CD4-positive, alpha-beta T cell treated with Interleukin-6 at 100 ng/mL for 8 hours (primary cell): Measurements from ENCODE around the gene INPP5B.
"Not testable (repeated sequence)": the region's sequence is repeated elsewhere in the genome, so short reads cannot be mapped to it uniquely, and the experiment has no call there.

Experiments used
- DNase-seq: peaks from one replicate; pipeline ENCODE4 v3.0.0-alpha.2; 2020; ENCODE audit warnings: mixed read lengths, low spot score

INPP5B gene

GRCh38 chr1:37910886-37911285 lies 36.0 kb downstream of the INPP5B start:
- DNase-seq = not testable (repeated sequence)

GRCh38 chr1:37908531-37908930 lies 38.3 kb downstream of the INPP5B start:
- DNase-seq = not testable (repeated sequence)

GRCh38 chr1:37907416-37908125 lies 39.3 kb downstream of the INPP5B start:
- not testable (repeated sequence) for DNase-seq

GRCh38 chr1:37906591-37906990 lies 40.3 kb downstream of the INPP5B start:
- not testable (repeated sequence) for DNase-seq

GRCh38 chr1:37905727-37906126 lies 41.1 kb downstream of the INPP5B start:
- DNase-seq = no peak

- DNase-seq = not testable (repeated sequence)
Measured at GRCh38 chr1:37903921-37904320, 42.9 kb downstream of the INPP5B start.

GRCh38 chr1:37902983-37903382 lies 43.9 kb downstream of the INPP5B start:
- no peak for DNase-seq

- DNase-seq = no peak
Measured at GRCh38 chr1:37901893-37902225, 45.0 kb downstream of the INPP5B start.

GRCh38 chr1:37901191-37901892 lies 45.5 kb downstream of the INPP5B start:
- no peak for DNase-seq

GRCh38 chr1:37897563-37897962 lies 49.3 kb downstream of the INPP5B start:
- DNase-seq = not testable (repeated sequence)

- DNase-seq = no peak
Measured at GRCh38 chr1:37893673-37894072, 53.2 kb downstream of the INPP5B start.

GRCh38 chr1:37892151-37893047 lies 54.5 kb downstream of the INPP5B start:
- no peak for DNase-seq

- peak; percentile 37 for DNase-seq
Measured at GRCh38 chr1:37890378-37891014, 56.4 kb downstream of the INPP5B start.

GRCh38 chr1:37888022-37888700 lies 58.7 kb downstream of the INPP5B start:
- DNase-seq = no peak

- no peak for DNase-seq
Measured at GRCh38 chr1:37884145-37884544, 62.7 kb downstream of the INPP5B start.

- no peak for DNase-seq
Measured at GRCh38 chr1:37883671-37884070, 63.2 kb downstream of the INPP5B start.

GRCh38 chr1:37879865-37880264 lies 67.0 kb downstream of the INPP5B start:
- no peak for DNase-seq

- DNase-seq = no peak
Measured at GRCh38 chr1:37878071-37878470, 68.8 kb downstream of the INPP5B start.

- no peak for DNase-seq
Measured at GRCh38 chr1:37875833-37876232, 71.0 kb downstream of the INPP5B start.

- no peak for DNase-seq
Measured at GRCh38 chr1:37872692-37873091, 74.2 kb downstream of the INPP5B start.

- DNase-seq = no peak
Measured at GRCh38 chr1:37868466-37868865, 78.4 kb downstream of the INPP5B start.

GRCh38 chr1:37867784-37868183 lies 79.1 kb downstream of the INPP5B start:
- DNase-seq = no peak
